Activated naive CD4-positive, alpha-beta T cell treated with anti-CD3 and anti-CD28 coated beads, Interleukin-2, amount 10 ng/mL, durations not matched to agents 7 days and 5 days (primary cell): Measurements from ENCODE around the gene PDPK1.

ENCODE experiments used
- CTCF ChIA-PET: fragments of 350-600 bp; sonication (Branson Sonifier 250); formaldehyde crosslinking; loops from one replicate; lab custom pipeline; 2021; ENCODE audit warnings: antibody characterized with exemption; lab: Charles Lee
- DNase-seq: peaks from one replicate; pipeline ENCODE4 v3.0.0-alpha.2; 2020
- H3K27ac Mint-ChIP-seq: one replicate; pipeline ENCODE4 v1.8.0; 2021; ENCODE audit warnings: mild to moderate bottlenecking, moderate library complexity, mixed read lengths
- H3K27me3 Mint-ChIP-seq: one replicate; pipeline ENCODE4 v1.8.0; 2021; ENCODE audit warnings: mild to moderate bottlenecking, mixed read lengths
- H3K36me3 Mint-ChIP-seq: one replicate; pipeline ENCODE4 v1.8.0; 2021; ENCODE audit warnings: mixed read lengths
- H3K4me1 Mint-ChIP-seq: one replicate; pipeline ENCODE4 v1.8.0; 2021; ENCODE audit warnings: mixed read lengths
- H3K4me3 Mint-ChIP-seq: one replicate; pipeline ENCODE4 v1.8.0; 2021; ENCODE audit warnings: mild to moderate bottlenecking, moderate library complexity, mixed read lengths
- H3K9me3 Mint-ChIP-seq: one replicate; pipeline ENCODE4 v1.8.0; 2021; ENCODE audit warnings: mixed read lengths

The PDPK1 gene

DNA sequence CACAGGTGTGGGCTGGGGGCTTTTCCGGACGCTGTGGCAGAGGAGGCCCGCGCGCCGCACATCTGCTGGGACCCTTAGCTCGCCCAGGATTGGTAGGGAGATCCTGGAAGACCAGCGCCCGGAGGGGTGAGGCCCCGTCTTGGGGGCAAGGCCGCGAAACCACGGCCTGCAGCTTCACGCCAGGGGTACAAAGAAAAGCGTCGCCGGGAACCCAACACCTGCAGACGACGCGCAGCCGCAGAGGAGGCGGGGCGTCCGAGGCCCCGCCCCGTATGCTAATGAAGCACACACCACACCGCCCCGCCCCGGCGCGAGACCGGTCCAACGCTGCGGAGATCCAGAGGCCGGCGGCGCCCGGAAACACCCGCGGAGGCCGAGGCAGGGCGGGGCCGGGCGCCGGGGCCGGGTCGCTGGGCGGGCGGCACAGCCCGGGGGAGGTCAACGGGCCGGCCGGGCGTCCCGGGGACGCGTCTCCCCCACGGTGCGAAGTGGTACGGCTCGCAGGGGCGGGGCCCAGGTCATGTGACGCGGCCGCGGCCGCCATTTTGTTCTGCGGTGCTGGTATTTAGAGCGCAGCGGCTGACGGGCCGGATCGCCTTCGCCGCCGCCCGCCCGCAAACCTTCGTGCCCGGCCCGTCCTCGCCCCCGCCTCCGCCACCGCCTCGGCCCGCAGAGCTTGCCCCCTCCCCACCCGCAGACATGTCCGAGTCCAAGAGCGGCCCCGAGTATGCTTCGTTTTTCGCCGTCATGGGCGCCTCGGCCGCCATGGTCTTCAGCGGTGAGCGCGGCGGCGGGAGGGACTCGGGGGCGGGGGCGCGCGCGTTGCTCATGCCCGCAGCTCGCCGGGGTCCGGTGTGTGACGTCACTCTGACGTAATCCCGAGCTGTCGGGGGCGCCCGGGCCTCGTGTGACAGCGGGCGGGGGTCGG, 24.2 kb upstream of the PDPK1 start, which contains the start of gene ATP6V0C:
TSS of gene ATP6V0C (plus strand) at position 548 of the 928 bp plus-strand sequence. CDS start at position 700, 152 bp downstream.
- H3K27me3 Mint-ChIP-seq = peaks cover 24% of the 10 kb centered on the region
- DNase-seq = peak; percentile 94
- peak within 1 kb of the TSS; percentile 91 for H3K4me3 Mint-ChIP-seq
- H3K36me3 Mint-ChIP-seq = peaks cover 8% of the 10 kb centered on the region
- CTCF ChIA-PET = no interaction called here
- peak within 1 kb of the TSS; percentile 95 for H3K27ac Mint-ChIP-seq
- no peaks in the 10 kb centered on the region for H3K9me3 Mint-ChIP-seq
- H3K4me1 Mint-ChIP-seq = peaks cover 44% of the 10 kb centered on the region

DNA sequence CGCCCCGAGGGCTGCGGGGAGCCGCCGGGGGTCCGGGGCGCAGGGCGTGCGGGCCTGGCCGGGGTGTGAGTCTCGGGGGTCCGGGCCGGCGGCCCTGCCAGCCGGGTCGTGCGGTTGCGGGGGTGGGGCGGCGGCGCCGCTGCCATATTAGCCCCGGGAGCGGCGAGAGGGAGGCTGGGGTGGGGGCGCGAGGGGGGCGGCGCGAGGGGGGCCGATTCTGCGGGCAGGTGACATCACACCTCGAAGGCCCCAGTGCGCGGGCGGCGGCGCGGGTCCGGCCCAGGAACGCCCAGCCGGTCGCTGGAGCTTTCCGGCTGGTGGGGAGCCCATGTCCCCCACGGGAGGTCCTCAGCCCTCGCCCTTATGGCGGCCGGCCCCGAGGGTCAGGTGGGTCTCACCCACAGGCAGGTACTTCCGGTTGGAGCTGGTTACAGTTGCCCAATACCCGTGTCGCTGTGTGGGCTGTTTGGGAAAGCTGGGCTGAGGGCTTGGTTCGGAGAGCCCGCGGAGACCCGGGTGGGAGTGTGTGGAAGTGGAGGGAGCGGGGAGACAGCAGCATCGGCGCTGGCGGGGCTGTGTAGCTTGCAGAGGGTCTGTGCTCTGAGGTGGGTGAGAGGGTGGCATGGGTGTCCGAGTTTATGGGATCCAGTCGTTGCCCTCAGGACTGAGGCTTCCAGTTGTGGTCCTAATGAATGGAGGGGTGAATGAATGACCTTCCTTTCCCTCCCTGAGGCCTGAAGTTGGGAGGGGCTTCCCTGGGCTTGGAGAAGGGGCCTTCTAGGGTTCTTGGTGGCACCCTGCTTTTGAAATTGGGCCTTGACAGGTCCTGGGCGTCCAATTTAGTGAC, 23.3 kb upstream of the PDPK1 start:
- H3K36me3 Mint-ChIP-seq = peaks cover 9% of the 10 kb centered on the region
- peak overlapping the region; percentile 94 for H3K27ac Mint-ChIP-seq
- CTCF ChIA-PET = no interaction called here
- peaks cover 24% of the 10 kb centered on the region for H3K27me3 Mint-ChIP-seq
- peak overlapping the region; percentile 91 for H3K4me3 Mint-ChIP-seq
- peak; percentile 59 for DNase-seq
- H3K9me3 Mint-ChIP-seq = no peaks in the 10 kb centered on the region
- peaks cover 51% of the 10 kb centered on the region for H3K4me1 Mint-ChIP-seq

DNA sequence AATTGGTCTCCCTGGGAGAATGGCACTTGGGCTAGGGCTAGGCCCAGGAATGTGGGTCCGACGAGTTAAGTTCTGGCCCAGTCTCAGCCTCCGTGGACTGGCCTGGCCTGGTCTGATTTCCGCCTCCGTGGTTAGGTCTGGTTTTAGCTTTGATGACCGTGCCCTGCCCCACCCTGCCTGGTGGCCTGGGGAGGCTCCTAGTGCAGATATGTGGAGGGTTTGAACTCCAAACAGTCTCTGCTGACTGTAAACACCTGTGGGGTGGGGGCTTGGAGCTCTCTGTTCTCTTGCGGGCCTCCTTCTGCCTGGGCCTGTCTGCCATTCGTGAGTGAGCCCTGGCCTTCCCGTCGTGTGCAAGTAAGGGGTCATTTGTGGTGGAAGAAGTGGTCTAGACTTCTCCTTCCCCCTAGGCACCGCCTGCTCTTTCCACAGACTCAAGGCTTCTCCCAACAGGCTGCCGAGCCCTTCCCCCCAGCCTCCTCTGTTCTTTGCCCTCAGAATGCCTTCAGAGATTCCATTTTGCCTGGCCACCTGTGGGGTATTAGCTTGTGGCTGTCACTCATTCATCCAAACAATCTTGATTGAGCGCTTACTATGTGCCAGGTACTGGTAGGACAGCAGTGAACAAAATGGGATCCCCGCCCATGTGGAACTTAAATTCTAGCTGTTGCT, 22.5 kb upstream of the PDPK1 start:
- Mint-ChIP-seq H3K9me3 (no peaks in the 10 kb centered on the region), H3K27me3 (peaks cover 17% of the 10 kb centered on the region), H3K4me1 (peaks cover 56% of the 10 kb centered on the region), H3K27ac (peak overlapping the region; percentile 94), H3K4me3 (peak overlapping the region; percentile 91), H3K36me3 (peaks cover 14% of the 10 kb centered on the region)
- DNase-seq = no peak
- CTCF ChIA-PET = no interaction called here

DNA sequence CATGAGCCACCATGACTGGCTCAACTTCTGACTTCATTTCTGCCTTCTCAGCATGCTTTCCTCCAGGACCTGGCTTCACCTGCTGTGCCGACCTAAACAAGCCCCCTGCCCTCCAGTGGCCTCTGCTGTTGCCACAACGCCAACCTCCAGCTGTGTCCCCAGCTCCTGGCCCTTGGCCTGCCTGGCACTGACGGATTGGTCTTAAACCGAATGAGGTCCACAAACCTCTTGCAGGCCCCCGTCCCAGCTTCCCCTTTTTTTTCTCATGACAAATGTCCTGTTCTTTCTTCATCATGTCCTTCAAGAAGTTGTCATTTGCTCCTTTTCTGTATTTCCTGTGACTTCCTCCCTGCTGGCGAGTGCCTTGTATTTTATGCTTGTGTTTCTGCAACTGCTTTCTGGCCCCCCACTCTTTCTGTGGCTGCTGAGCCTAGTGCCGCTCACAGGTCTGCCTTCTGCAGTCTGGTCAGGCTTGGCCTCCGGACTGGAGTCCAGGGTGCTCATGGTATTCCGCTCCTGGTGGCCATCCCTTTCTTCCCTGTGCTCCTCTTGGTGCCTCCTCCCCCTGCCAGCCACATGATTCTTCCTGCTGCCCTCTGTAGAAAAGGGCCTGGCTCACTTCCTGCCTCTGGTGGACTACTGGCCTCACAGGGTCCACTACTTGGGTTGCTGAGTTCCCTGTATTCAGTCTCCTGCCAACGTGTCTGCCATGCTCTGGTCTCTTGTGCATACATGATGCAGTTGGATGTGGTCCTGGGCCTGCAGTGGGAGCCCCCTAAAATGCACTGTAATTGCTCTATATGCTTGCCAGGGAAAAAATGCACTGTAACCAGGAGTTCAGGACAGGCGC, 21.2 kb upstream of the PDPK1 start:
- peaks cover 65% of the 10 kb centered on the region for H3K4me1 Mint-ChIP-seq
- peaks cover 10% of the 10 kb centered on the region for H3K27me3 Mint-ChIP-seq
- no peaks in the 10 kb centered on the region for H3K9me3 Mint-ChIP-seq
- H3K36me3 Mint-ChIP-seq = peaks cover 19% of the 10 kb centered on the region
- no peak for DNase-seq
- CTCF ChIA-PET = no interaction called here
- peak overlapping the region; percentile 84 for H3K27ac Mint-ChIP-seq
- H3K4me3 Mint-ChIP-seq = peak overlapping the region; percentile 91

DNA sequence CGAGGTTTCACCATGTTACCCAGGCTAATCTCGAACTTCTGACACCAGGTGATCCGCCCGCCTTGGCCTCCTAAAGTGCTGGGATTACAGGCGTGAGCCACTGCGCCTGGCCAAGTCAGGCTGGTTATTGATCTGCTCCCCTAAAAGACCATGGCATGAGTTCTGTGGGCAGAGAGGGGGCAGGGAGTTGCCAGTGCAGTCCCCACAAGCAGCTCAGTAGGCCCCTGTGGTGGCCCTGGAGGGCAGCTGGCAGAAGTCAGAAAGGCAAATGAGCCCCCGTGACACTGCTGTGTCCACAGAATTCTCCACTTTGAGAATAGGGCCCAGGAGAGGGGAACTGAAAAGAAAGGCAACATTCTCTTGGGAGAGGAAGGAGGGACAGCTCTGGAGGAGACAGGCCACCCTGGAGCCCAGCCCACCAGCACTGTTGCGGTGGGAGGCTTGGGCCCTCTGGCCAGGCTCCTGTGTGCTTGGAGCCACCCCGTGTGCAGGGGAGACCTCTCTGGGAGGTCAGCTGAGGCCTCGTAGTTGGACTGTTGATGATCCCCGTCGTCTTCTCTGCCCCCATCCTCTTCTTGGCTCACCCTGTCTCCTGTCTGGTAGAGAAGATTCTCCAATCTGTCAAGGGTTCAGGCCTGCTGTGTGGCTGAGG, 19.7 kb upstream of the PDPK1 start:
- H3K4me1 Mint-ChIP-seq = peaks cover 57% of the 10 kb centered on the region
- H3K27ac Mint-ChIP-seq = peak overlapping the region; percentile 60
- no peaks in the 10 kb centered on the region for H3K27me3 Mint-ChIP-seq
- DNase-seq = no peak
- H3K4me3 Mint-ChIP-seq = no peak overlapping the region
- CTCF ChIA-PET = no interaction called here
- H3K9me3 Mint-ChIP-seq = no peaks in the 10 kb centered on the region
- peaks cover 19% of the 10 kb centered on the region for H3K36me3 Mint-ChIP-seq

DNA sequence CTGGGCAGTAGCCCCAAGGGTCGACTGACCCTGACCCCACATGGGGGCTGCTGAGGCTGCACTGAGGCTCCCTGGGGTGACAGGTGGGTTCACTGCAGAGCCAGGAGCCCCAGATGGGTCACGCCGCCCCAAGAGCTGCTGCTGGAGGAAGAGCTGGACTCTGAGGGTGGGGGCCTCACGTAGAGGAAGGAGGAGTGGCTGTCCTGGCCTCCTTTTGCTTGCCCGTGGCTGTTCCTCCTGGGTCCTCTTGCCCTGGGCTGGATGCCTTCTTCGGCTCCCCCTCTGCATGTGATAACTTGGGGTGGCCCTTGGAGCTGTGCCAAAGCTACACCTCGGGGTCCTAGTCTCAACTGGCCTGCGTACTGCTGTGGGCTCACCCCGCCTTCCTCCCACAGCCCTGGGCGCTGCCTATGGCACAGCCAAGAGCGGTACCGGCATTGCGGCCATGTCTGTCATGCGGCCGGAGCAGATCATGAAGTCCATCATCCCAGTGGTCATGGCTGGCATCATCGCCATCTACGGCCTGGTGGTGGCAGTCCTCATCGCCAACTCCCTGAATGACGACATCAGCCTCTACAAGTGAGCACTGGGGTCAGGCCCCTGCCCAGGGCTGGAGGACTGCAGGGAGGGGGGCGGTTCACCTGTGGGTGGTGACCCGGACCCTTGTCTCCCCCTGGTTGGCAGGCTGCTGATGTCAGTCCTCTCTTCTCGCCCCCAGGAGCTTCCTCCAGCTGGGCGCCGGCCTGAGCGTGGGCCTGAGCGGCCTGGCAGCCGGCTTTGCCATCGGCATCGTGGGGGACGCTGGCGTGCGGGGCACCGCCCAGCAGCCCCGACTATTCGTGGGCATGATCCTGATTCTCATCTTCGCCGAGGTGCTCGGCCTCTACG, 18.8 kb upstream of the PDPK1 start:
- CTCF ChIA-PET = no interaction called here
- no peak for DNase-seq
- peak overlapping the region; percentile 88 for H3K4me3 Mint-ChIP-seq
- no peaks in the 10 kb centered on the region for H3K9me3 Mint-ChIP-seq
- H3K36me3 Mint-ChIP-seq = peaks cover 26% of the 10 kb centered on the region
- H3K27ac Mint-ChIP-seq = peak overlapping the region; percentile 90
- H3K4me1 Mint-ChIP-seq = peaks cover 53% of the 10 kb centered on the region
- no peaks in the 10 kb centered on the region for H3K27me3 Mint-ChIP-seq

DNA sequence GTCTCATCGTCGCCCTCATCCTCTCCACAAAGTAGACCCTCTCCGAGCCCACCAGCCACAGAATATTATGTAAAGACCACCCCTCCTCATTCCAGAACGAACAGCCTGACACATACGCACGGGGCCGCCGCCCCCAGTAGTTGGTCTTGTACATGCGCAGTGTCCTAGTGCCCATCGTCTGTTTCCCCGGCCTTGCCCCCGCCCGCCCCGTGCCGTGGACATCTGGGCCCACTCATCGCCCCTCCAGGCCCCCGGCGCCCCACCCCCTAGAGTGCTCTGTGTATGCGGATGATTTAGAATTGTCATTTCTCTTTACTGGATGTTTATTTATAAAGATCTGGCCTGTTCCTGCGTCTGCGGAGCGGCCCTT, 18.1 kb upstream of the PDPK1 start:
- peaks cover 58% of the 10 kb centered on the region for H3K4me1 Mint-ChIP-seq
- H3K27ac Mint-ChIP-seq = peak overlapping the region; percentile 90
- H3K36me3 Mint-ChIP-seq = peaks cover 32% of the 10 kb centered on the region
- H3K9me3 Mint-ChIP-seq = no peaks in the 10 kb centered on the region
- no peaks in the 10 kb centered on the region for H3K27me3 Mint-ChIP-seq
- CTCF ChIA-PET = interaction anchor here (1.6 kb wide), 1 partner anchor 12 kb away, joined by 7 read pairs; the partner anchor contains the start of gene CEMP1
- no peak for DNase-seq
- peak overlapping the region; percentile 88 for H3K4me3 Mint-ChIP-seq

DNA sequence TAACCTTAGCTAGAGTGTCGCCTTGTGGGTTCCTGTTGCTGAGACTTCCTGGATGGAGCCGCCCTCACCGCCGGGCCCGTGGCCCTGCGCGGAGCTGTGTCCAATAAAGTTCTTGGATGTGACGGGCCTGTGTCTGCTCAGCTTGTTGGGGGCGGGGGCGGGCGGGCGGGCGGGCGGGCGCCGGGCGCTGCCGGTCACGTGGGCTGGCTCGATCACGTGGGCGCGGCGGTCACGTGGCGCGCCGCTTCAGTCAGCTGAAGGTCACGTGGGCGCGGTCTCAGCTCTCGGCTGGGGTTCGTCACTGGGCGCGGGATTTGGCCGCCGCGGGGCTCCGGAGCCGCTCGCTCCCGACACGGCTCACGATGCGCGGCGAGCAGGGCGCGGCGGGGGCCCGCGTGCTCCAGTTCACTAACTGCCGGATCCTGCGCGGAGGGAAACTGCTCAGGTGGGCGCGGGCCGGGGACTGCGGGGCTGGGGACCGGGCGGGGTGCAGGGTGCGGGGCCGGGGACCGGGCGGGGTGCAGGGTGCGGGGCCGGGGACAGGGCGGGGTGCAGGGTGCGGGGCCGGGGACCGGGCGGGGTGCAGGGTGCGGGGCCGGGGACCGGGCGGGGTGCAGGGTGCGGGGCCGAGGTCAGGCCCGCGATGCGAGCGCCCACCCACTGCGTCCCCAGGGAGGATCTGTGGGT, 17.6 kb upstream of the PDPK1 start, which contains the start of gene AMDHD2:
TSS of gene AMDHD2 (plus strand) at position 275 of the 687 bp plus-strand sequence. CDS start at position 363, 88 bp downstream.
- DNase-seq = peak; percentile 94
- Mint-ChIP-seq H3K27ac (peak within 1 kb of the TSS; percentile 97), H3K9me3 (no peaks in the 10 kb centered on the region), H3K4me3 (peak within 1 kb of the TSS; percentile 88), H3K4me1 (peaks cover 54% of the 10 kb centered on the region), H3K36me3 (peaks cover 34% of the 10 kb centered on the region), H3K27me3 (no peaks in the 10 kb centered on the region)
- CTCF ChIA-PET = interaction anchor here (1.6 kb wide), 1 partner anchor 12 kb away, joined by 7 read pairs; the partner anchor contains the start of gene CEMP1

DNA sequence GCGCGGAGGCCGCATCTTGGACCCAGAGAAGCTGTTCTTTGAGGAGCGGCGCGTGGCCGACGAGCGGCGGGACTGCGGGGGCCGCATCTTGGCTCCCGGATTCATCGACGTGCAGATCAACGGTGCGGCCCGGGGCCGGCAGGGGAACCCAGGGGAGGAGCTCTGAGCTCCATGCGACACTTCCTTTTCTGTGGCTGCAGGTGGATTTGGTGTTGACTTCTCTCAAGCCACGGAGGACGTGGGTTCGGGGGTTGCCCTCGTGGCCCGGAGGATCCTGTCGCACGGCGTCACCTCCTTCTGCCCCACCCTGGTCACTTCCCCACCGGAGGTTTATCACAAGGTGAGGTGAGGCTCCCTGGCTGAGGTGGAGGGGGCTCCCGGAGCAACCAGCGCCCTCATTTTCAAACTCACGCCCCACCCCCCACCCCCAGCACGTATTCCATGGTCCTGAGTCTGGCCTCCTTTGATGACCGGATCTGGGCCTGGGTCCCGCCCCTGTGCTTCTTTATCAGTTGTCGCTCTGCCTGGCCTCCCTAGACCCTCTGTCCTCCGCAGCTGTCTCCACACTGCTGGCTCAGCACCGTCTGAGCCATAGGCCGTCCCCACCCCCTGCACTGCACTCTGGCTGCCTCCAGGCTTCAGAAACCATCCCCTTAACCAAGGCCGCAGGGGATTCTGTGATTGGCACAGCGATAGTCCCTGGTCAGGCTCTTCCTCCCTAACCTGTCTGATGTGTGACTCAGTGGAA, 16.9 kb upstream of the PDPK1 start:
- Mint-ChIP-seq H3K9me3 (no peaks in the 10 kb centered on the region), H3K4me1 (peaks cover 46% of the 10 kb centered on the region), H3K27ac (peak overlapping the region; percentile 97), H3K27me3 (no peaks in the 10 kb centered on the region), H3K36me3 (peaks cover 35% of the 10 kb centered on the region), H3K4me3 (peak overlapping the region; percentile 88)
- peak; percentile 78 for DNase-seq
- CTCF ChIA-PET = interaction anchor here (1.6 kb wide), 1 partner anchor 11 kb away, joined by 7 read pairs; the partner anchor contains the start of gene CEMP1

DNA sequence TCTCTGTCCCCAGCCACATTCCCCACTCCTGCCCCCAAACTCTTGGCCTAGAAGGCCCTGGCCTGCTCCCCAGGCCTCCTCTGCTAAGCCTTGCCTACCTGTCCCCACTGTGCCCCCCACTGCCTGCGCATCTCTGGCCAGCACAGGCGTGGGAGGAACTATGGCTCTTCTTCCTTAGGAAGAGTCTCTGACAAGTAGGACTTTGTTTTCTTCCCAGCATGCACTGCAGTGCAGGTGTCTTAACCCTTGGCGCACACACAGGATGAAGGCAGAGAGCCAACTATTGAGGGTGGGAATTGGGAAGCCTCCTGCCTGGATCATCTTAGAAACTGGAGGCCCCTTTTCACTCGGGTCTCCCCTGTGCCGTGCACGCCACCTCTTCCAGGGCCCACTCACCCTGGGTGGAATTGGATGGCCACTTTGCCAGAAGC, 14.0 kb upstream of the PDPK1 start:
- H3K36me3 Mint-ChIP-seq = peaks cover 32% of the 10 kb centered on the region
- peaks cover 30% of the 10 kb centered on the region for H3K4me1 Mint-ChIP-seq
- H3K27me3 Mint-ChIP-seq = no peaks in the 10 kb centered on the region
- peak overlapping the region; percentile 46 for H3K27ac Mint-ChIP-seq
- no peaks in the 10 kb centered on the region for H3K9me3 Mint-ChIP-seq
- DNase-seq = no peak
- CTCF ChIA-PET = no interaction called here
- H3K4me3 Mint-ChIP-seq = no peak overlapping the region

DNA sequence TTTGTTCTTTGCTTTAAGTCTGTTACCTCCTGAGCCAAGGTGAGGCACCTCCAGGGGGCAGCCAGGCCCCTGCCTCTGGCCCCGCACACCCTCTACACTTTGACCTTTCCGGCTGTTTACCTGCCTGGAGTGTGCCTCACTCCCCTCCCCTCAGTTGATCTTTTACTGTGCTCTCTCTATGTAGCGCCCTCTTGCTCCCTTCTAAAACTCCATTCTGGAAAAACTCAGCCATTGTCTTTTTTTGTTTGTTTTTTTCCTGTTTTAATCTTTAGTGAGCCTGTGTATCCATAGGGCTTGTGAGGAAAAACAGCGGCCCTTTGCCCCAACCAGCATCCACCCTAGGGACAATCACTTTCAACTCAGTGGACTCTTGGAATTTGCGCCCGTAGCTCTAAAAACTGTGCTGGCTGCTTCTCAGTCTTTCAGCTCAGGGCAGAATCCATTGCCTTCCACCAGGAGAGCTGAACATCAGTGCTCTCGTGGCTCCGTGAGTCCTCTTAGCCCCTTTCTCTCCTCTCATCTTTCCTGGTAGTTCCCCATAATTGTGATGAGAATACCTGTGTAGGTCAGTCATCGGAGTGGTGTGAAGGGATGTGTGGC, 13.4 kb upstream of the PDPK1 start:
- Mint-ChIP-seq H3K27me3 (no peaks in the 10 kb centered on the region), H3K36me3 (peaks cover 32% of the 10 kb centered on the region), H3K9me3 (no peaks in the 10 kb centered on the region), H3K4me1 (peaks cover 25% of the 10 kb centered on the region), H3K4me3 (no peak overlapping the region), H3K27ac (no peak overlapping the region)
- DNase-seq = no peak
- CTCF ChIA-PET = no interaction called here
